Measurements from ENCODE around the gene SP110.
"Not testable (repeated sequence)": the region's sequence is repeated elsewhere in the genome, so short reads cannot be mapped to it uniquely, and the experiment has no call there.

The SP110 gene

DNA sequence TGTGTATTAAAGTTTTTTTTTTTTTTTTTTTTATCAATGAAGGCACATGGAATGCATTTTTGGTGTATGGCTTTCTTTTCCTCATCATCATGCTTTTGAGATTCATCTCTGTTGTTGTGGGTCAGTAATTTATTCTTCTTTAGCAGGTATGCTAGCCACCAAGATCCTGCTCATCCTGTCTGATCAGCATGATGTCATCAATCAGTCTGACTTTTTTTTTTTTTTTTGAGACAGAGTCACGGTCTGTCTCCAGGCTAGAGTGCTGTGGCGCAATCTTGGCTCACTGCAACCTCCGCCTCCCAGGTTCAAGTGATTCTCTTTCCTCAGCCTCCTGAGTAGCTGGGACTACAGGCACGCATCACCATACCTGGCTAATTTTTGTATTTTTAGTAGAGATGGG lies 3.0 kb upstream of the SP110 start:
- not testable (repeated sequence) for DNase-seq

DNA sequence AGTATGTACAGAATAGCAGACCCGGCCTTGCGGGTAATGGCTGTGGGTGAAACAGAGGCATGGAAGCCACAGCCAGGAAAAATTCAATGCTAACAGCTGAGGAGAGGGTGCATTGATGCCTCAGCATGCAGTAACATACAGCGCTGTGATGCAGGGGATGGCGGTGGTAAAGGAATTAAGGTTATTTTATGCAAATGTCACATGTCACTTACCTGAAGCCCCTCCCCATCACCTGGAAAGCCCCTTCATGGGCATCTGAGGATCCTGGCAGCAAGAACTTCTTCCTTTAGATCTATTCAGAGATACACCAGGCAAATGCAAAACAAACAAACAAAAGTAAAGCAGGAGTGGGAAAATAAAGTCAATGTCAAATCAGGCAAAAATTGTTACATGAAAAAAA lies 1.7 kb upstream of the SP110 start:
- no peak for DNase-seq

DNA sequence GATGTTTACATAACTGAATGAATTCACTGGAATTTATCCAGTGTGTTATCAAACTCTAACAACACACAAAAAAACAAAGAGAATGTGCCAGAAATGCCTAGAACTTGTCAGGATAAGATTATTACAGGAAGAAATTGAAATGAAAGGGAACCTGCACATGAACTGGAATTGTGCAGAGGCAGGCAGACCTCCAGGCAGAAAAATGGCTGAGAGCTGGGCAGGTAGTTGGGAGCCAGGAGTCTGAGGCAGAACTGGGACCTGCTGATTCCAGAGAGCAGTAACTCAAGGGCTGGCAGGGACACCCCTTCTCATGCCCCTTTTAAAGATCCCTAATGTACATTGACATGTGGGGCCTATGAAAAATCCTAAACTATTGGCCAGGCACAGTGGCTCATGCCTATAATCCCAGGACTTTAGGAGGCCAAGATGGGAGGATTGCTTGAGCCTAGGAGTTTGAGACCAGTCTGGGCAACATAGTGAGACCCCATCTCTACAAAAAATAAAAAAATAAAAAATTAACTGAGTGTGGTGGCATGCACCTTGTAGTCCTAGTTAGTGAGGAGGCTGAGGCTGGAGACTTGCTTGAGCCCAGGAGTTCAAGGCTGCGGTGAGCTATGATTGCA lies 674 bp upstream of the SP110 start:
- no peak for DNase-seq

DNA sequence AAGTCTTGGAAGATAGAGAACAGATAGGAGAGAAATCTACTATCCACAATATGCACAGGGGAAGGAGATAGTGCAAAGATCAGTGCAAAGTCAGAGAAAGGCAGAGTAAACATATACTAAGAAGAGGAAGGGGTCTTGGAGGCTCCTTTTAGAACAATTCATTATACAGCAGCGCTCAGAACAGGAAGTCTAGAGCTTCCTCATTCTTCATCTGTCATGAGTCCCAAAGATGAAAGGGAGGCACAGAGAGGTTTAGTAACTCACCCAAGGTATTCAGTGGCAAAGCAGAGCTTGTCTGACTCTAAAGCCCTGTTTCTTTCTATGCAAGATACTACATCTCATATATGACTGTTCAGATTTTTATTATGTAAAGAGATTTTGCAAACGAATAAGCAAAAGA lies 1.4 kb downstream of the SP110 start:
- no peak for DNase-seq

DNA sequence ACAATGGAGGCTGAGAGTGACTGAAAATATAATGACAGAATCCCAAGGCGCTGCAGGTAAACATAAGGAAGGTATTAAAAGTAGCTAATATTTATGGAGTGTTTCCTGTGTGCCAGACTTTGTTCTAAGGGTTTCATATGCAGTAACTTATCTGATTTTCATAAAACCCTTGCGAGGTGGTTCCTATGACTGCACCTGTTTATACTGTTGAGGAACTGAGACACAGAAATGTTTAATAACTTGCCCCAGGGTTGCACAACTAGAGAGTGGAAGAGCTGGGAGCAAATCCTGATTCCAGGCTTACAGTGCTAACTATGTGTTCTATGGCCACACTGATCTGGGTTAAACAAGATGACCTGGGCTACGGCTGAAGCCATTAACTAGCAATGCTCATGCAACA lies 2.4 kb downstream of the SP110 start:
- DNase-seq: no peak

DNA sequence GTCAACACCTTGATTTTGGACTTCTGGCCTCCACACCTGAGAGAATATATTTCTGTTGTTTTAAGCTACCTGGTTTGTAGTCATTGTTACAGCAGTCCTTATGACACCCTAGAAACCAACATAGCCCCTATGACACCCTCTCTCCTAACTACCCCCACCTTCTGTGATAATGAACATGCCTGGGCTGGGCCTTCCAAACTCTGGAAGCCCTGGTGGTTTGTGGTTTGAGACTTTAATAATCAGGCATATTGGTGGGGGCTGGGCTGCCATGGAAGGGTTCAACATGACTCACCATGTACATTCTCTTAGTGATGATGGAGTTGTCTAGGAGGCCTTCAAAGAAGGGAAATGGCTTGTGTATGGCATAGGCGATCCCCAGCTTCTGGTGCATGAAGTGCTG lies 3.3 kb downstream of the SP110 start:
- DNase-seq: no peak

DNA sequence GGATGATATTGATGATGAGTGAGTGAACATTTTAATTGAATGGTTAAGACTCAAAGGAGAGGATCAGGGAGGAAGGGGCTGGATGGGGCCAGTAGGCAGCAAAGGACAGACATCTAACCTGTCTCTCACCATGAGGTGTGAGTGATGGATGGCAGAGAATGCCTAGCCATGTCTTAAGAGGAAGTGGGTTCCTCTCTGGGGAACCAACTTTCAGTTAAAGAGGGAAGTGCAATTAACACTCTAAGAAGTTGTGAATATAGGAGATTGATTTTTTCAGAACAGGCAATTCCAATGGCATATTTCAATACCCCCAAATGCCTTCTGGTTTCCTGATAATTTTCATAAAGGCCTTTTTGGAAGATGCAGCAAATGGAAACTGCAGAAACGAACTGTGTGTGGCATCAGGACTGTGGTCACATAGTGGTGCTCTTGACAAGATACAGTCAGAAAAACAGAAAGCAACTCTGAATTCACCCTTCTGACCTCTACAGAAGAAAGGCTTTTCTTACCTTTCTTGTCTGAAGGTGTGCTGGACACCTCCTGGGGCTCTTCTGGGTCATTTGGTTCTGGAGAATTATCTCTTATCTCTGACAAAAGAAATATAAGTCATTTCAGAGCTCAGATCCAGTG lies 10.2 kb downstream of the SP110 start:
- DNase-seq: no peak

DNA sequence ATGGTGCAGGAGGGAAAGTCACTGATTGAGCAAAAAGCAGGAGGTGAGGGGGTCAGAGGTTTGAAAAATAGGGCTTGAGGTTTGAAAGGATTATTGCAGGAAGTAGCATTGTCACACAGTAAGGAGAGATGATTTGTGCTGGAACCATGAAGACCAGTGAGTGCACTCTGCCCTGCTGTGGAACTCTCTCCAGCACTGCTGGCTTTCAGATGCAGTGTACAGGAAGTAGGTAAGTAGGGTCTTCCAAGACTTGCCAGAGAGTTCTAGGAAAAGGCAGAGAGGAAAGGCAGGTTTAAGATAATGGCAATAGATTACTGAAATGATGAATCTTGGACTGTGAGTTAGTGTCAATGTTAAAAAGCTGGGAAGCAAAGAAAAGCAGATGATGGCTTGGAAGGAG lies 11.2 kb downstream of the SP110 start:
- no peak for DNase-seq

DNA sequence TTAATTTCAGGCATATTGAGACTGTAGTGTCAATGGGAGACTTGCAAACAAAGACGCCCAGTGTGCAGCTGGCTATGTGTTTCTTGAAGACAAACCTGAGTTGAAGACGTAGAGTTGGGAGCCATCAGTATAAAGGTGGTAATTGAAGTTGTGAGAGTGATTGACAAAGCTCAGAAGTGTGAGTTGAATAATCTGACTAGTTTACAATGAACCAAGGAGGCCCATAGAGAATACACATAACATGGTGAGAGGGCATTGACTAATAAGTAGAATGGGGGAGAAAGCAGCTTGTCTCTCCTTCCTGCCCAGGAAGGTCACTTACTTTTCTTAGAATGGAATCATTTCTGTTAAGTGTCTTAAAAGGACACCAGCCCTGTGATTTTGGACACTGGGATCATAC lies 14.1 kb downstream of the SP110 start:
- DNase-seq: no peak

DNA sequence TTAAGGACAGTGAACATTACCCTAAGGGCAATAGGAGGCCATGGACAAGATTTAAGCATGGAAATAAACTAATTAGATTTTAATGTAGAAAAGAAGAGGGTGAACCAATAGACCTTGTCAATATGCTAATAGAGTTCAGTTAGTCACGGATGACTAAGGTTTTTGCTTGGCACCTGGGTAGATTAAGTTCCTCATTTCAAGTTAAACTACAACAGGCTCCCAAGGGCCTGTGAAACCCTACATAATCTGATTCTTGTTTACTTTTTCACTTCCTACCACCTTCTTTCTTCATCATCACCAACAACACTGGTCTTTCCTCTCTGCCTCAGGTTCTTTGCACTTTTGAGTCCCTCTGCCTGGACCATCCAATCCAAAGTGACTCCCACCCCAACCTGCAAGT lies 14.8 kb downstream of the SP110 start:
- DNase-seq: no peak

DNA sequence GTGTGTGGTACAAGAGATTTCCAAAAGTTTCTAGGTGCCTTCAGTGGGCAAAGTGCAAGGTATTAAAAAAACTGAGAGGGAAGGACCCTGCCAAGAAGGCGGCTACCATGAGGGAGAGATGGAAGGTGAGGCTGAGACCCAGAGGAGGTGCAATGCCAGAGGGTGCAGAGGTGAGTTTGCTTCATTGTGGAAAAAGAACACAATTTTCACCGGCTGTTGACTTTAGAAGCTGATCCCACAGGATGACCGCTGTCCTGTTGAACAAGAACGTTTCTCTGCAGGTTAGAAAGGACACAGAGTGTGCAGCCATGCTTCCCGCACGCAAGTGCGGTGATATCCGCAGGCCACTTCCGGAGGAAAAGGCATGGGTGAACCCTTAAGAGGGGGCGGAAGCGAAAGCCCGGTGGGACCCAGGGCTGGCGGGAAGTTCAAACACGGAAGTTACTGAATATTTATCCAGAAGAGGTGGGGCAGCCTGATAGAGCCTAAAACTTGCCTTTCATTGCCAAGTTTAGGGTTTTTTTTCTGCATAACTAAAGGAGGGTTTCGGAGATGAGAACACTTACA lies 16.6 kb downstream of the SP110 start:
- DNase-seq: no peak

DNA sequence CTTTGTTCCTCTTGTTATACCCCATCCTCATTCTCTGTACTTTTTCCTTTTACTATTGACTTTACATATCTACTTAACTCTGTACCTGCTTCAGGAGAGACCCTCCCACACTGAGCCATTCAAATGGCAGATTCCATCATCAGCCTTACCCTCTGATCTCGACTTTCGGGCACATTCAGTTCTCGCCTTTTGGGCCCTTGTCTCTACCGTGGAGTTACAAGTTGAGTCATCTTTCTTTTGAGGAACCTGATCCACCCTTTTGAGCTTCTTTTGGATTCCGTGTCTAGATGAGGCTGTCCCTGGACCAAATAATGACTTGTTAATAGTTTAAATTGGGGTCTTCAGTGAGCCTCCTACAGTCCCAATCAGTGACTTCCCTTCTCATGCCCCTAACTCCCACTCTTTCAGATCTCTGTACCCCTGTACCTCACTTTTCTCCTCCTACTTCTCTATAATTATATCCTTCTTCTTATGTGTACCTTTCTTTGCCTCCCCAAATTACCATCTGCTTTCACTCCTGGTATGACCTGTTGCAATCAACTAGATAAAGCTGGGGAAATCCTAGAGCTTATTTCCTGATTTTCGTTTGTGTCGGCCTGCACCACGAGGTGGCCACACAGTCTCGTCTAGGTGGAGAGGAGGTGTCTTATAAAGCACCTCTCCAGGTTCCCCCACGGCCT lies 17.2 kb downstream of the SP110 start:
- DNase-seq: no peak

DNA sequence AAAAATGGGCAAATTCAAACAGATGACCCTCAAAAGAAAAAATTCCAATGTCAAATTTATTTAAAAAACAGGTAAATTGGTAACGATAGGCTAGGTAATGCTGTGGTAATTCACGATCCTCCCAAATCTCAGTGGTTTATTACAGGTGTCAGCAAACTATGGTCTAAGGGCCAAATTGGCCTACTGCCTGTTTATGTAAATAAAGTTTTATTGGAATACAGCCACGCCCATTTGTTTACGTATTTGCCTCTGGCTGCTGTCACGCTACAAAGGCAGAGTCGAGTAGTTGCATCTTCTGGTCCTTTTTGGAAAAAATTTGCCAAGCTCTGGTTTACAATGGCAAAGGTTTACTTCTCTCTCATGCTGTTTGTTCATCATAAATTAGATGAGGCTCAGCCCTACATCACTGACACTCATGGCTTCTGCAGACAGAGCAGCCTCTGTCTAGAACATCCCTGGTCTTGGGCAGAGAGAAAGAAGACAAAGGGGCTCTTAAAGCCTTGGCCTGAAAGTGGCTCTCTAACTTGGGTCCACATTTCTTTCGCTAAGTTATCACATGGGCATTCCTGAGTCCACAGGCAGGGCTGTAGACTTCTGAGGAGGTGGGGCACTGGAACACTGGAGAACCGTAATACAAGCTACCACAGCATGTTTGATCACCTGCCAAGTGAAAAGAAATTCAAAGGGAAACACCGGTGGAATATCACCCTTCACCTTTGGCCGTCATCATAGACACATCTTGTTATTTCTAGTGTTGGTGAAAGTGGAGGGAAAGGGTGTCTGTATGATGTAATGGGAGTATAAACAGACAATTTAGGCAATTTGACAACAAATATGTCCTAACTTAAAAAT lies 34.8 kb downstream of the SP110 start:
- DNase-seq: peak; percentile 69

DNA sequence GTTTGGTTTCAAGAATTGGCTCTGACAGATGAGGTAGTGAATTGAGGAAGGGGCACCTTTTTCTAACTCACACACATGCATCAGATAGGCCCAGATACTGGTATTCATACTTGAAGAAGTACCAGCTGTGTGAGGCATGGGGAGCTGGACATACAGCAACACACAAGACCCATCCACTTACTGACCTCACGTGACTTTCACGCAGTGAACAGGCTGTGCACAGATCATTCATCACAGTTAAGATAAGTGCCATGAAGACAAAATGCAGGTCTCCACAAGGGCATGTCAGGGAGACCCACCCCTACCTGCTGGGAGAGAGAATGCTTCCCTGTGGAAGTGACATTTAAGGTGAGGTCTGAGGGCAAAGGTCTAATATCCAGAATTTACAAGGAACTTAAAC lies 38.6 kb downstream of the SP110 start:
- no peak for DNase-seq

DNA sequence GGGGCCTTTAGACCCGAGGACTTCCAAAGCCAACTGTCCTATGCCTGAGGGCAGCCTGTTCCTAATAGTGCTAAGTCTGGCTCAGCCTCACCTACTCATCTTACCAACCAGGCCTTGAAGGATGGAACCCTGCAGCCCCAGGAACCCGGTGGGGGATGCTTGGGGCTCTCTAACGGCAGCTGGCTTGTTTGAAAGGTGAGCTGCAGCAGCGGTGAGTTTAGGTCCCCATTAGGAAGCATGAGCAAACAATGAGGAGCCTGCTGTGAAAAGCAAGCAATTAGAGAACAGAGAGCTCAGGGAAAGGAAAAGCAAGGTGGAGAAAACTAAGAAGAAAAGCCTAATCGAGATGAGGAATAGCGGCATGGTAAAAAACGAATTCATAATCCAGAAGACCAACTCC lies 39.9 kb downstream of the SP110 start:
- DNase-seq: no peak

DNA sequence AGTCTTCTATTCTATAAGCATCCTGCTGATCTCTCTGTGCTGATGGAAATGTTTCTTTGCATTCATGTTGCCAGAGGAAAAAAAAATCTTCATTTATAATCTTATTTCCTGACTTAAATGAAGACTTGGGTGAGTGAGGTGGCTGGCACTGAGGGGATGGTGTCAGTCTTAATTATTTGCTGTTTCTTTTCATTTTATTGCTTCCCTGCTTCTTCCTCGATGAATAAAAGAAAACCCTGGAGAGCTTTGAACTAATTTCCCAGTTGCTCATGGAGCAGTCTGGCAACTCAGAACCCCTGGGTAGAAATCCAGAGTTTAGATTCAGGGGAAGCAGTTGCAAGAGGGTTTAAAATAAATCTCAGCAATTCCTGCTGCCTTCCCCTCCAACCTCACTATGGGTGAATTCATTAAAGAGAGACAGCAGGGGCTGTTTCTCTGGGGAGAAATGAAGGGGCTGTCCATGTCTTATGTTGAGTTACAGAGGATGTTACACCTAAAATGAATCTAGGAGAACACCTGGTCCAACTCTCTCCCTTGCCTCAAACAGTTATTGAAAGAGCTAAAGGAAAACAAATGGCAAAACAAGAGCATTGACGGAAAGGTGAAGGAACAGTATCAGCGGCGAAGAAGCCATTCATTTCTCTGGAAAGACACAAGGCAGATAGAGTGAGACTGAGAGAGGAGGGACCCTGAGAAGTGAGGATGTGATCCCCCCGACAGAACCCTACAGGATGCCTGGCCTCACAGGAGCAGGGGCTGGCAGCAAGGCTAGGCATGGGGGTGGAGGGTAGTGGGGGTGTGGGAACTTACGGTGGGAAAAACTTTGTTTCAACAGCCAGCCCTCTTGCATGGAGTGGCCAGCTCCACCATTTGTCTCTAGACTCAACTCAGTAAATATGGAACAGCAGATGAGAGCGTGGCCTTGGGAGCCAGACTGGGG lies 41.0 kb downstream of the SP110 start:
- no peak for DNase-seq

DNA sequence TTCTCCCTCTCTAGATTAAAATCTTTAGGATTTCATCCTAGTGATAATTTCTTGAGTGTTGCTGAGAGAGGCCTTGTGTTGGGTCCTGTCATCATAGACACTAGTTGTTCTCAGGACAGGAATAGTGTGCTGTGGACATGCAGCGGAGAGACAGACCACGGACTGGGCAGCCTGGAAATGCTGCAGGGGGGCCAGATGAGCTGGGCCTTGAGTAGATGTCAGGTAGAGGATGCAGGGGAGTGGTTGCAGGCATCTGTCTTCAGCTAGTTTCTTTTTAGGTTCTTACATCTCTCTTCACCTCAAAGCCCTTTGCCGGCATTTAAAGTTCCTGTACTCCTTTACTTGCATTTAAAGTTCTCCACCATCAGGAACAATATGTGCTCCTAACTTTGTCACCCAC lies 42.8 kb downstream of the SP110 start:
- DNase-seq: no peak

DNA sequence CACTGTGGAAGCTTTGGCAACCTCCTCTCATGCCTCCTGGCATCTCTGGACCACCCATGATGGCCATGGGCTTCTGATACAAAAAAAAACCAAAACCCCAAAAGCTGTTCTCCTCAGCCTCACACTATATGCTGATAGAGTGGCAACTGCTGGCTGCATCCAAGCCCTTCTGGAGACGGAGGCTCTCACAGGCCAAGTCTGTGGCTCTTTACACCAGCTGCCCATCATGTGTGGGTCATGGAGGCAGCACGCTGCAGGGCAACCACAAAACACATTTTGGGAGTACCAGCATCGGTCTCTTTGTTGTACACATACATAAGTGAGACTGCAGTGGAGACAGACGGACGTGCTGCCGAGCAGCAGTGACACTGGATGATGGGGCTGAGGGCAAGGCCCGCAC lies 45.3 kb downstream of the SP110 start:
- DNase-seq: no peak

DNA sequence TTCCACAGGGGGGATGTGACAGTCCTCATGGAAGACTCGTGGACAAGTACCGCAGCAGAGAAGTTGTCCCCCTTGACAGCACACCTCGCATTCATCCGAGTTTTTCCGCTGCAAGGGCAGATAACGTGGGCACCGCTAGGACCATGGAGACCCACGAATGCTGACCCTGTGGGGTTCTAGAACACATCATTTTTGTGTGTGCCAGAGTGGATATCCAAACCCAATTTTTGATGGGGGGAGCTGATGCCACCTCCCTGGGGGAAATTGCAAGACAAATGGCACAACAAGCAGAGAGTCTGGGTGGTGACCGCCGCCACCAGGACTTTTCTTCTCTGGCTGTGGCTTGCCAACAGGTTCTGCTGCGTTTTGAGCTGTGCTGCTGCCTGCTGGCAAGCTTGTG lies 46.9 kb downstream of the SP110 start:
- no peak for DNase-seq

DNA sequence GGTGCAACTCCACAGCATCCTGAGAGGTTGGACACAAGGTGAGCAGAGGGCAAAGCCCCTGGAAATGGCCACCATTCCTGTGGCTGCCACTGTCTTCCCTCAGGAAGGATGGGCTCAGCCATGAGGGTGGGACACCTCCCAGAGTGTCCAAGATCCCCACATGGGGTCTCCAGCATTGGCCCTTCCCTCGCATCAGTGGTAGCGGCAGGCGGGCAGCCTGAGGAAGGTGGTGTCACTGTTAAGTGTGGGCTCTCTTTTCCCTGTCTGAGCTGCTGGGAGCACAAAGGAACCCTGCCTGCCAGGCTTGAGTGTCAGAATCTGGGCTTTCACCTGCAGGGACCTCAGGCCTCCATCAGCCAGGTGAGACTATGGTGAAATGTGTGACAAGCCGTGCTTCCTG lies 47.6 kb downstream of the SP110 start:
- no peak for DNase-seq

DNA sequence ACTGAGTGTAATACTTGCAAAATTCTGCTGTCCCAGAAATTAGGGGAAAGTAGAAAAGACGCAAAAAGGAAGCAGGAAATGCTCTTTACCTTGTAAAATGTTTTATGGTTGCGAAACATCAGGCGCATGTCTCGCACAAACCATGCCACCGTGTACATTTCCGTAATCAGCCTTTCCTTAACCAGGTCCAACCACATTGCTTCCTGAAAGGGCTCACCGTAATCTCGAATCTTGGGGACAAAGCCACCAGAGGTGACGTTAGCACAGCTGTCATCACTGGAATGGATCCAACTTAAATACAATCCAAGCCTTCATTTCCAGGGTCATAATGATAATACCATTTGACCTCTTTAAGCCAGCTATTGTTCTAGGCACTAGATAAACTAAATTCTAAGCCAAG lies 49.3 kb downstream of the SP110 start:
- peak; percentile 24 for DNase-seq

DNA sequence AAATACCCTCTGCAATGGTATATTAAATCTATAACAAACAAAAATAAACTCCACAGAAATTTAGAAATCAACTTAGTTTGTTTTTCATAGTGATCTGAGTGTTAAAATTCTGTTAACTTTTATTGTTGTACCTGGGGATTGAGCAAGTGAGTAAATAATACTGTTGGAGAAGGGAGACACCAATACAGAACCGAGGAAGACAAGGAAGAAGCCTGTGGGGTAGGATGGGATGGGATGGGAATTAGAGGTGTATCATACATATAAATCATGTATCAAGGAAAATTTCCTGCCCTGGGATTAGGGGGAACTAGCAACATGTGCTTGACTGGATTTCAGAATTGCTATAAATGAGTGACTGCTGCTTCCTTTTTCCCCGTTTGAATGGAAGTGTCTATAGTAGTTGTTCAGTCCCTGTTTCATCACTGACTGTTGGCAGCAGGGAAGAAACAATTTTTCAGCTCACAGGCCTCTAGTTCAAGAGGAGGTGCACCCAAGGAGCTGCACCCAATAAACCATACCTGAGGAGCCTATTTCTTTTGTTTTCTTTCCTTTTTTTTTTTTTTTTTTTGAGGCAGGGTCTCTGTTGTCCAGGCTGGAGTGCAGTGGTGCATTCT lies 53.1 kb downstream of the SP110 start:
- no peak for DNase-seq
